H9 (cell line): ENCODE results near the gene FCHSD2. TPM values are rescaled to one million over a fixed set of nuclear protein-coding genes. Genes with fewer than 3 reads are reported as not detected.

Experiments
- DNase-seq: peaks from one replicate; pipeline ENCODE4 v3.0.0-alpha.2; 2017
- H2AFZ ChIP-seq: one replicate; pipeline ENCODE4 v1.6.1; 2013; ENCODE audit warnings: mild to moderate bottlenecking, low read length, control low read depth, moderate library complexity
- H2AK5ac ChIP-seq: 2 replicates; pipeline ENCODE4 v1.6.1; 2013; ENCODE audit warnings: low read length, control low read depth, mixed read lengths; ENCODE audit not compliant: insufficient read length
- H2BK120ac ChIP-seq: one replicate; pipeline ENCODE4 v1.6.1; 2013; ENCODE audit warnings: low read depth, mild to moderate bottlenecking, low read length, control low read depth, inconsistent platforms; ENCODE audit not compliant: poor library complexity, severe bottlenecking
- H2BK12ac ChIP-seq: 2 replicates; pipeline ENCODE4 v1.6.1; 2013; ENCODE audit warnings: low read length, control low read depth, mixed read lengths, low read depth; ENCODE audit not compliant: insufficient read length
- H2BK15ac ChIP-seq: 2 replicates; pipeline ENCODE4 v1.6.1; 2013; ENCODE audit warnings: low read depth, low read length, control low read depth
- H2BK20ac ChIP-seq: one replicate; pipeline ENCODE4 v1.6.1; 2013; ENCODE audit warnings: low read depth, mild to moderate bottlenecking, low read length, control low read depth, inconsistent platforms; ENCODE audit not compliant: poor library complexity, severe bottlenecking
- H2BK5ac ChIP-seq: 2 replicates; pipeline ENCODE4 v1.6.1; 2013; ENCODE audit warnings: low read length, control low read depth, mixed read lengths; ENCODE audit not compliant: insufficient read length
- H3K14ac ChIP-seq: 2 replicates; pipeline ENCODE4 v1.6.1; 2013; ENCODE audit warnings: low read length, control low read depth; ENCODE audit not compliant: insufficient read depth
- H3K18ac ChIP-seq: 2 replicates; pipeline ENCODE4 v1.6.1; 2013; ENCODE audit warnings: low read depth, mild to moderate bottlenecking, mixed read lengths, low read length, control low read depth; ENCODE audit not compliant: insufficient read length
- H3K23ac ChIP-seq: 2 replicates; pipeline ENCODE4 v1.6.1; 2013; ENCODE audit warnings: low read length, control low read depth, mixed read lengths, low read depth; ENCODE audit not compliant: insufficient read length
- H3K23me2 ChIP-seq: 2 replicates; pipeline ENCODE4 v1.6.1; 2013; ENCODE audit warnings: low read depth, mild to moderate bottlenecking, mixed read lengths, low read length, control low read depth; ENCODE audit not compliant: insufficient read length, poor library complexity, severe bottlenecking
- H3K27ac ChIP-seq: 2 replicates; pipeline ENCODE4 v1.5.1; 2013; ENCODE audit warnings: low read length, control low read depth, mixed read lengths, low read depth; ENCODE audit not compliant: insufficient read length
- H3K27me3 ChIP-seq: 2 replicates; pipeline ENCODE4 v1.6.1; 2013; ENCODE audit warnings: low read length, control low read depth, inconsistent platforms; ENCODE audit not compliant: insufficient read depth
- H3K4ac ChIP-seq: 2 replicates; pipeline ENCODE4 v1.6.1; 2013; ENCODE audit warnings: low read depth, mild to moderate bottlenecking, control low read depth, inconsistent platforms, low read length, moderate library complexity
- H3K4me1 ChIP-seq: 2 replicates; pipeline ENCODE4 v1.6.1; 2013; ENCODE audit warnings: low read length, control low read depth, inconsistent platforms; ENCODE audit not compliant: insufficient read depth
- H3K4me2 ChIP-seq: 2 replicates; pipeline ENCODE4 v1.6.1; 2013; ENCODE audit warnings: low read length, control low read depth, mixed read lengths; ENCODE audit not compliant: insufficient read length, insufficient read depth
- H3K56ac ChIP-seq: 2 replicates; pipeline ENCODE4 v1.6.1; 2013; ENCODE audit warnings: low read depth, mild to moderate bottlenecking, mixed read lengths, low read length, control low read depth; ENCODE audit not compliant: insufficient read length
- H3K79me1 ChIP-seq: 2 replicates; pipeline ENCODE4 v1.6.1; 2013; ENCODE audit warnings: low read depth, mild to moderate bottlenecking, moderate library complexity, low read length, control low read depth, inconsistent platforms; ENCODE audit not compliant: insufficient read depth, poor library complexity, severe bottlenecking
- H3K79me2 ChIP-seq: 2 replicates; pipeline ENCODE4 v1.6.1; 2013; ENCODE audit warnings: low read length, control low read depth, inconsistent platforms; ENCODE audit not compliant: insufficient read depth
- H3K9ac ChIP-seq: 2 replicates; pipeline ENCODE4 v1.6.1; 2013; ENCODE audit warnings: low read length, control low read depth, mixed read lengths; ENCODE audit not compliant: insufficient read length; ENCODE audit errors: extremely low read depth
- H3K9me3 ChIP-seq: one replicate; pipeline ENCODE4 v1.6.1; 2013; ENCODE audit warnings: low read depth, low read length, inconsistent platforms; ENCODE audit not compliant: control insufficient read depth
- H3T11ph ChIP-seq: one replicate; pipeline ENCODE4 v1.6.1; 2013; ENCODE audit warnings: mild to moderate bottlenecking, low read length, control low read depth, inconsistent platforms
- H4K20me1 ChIP-seq: one replicate; pipeline ENCODE4 v1.6.1; 2013; ENCODE audit not compliant: control insufficient read depth, insufficient read length, insufficient read depth
- H4K5ac ChIP-seq: 2 replicates; pipeline ENCODE4 v1.6.1; 2013; ENCODE audit warnings: low read depth, mild to moderate bottlenecking, mixed read lengths, low read length, control low read depth; ENCODE audit not compliant: insufficient read length
- H4K8ac ChIP-seq: replicated peaks from 2 replicates; pipeline ENCODE4 v1.6.1; 2013; ENCODE audit warnings: low read length, control low read depth, mixed read lengths, low read depth; ENCODE audit not compliant: insufficient read length
- H4K91ac ChIP-seq: 2 replicates; pipeline ENCODE4 v1.6.1; 2013; ENCODE audit warnings: low read depth, mild to moderate bottlenecking, moderate library complexity, mixed read lengths, low read length, control low read depth; ENCODE audit not compliant: insufficient read length
- H3K27ac Mint-ChIP-seq, 3 experiments: 2 replicates in 2 of 3; 3 replicates in 1 of 3; pipeline ENCODE4 v1.8.0; 2020 to 2021; ENCODE audit warnings: mixed read lengths in 3 of 3, mild to moderate bottlenecking in 1 of 3, moderate library complexity in 1 of 3
- H3K27me3 Mint-ChIP-seq: 2 replicates; pipeline ENCODE4 v1.8.0; 2021; ENCODE audit warnings: low read depth, mild to moderate bottlenecking, moderate library complexity, mixed read lengths
- H3K36me3 Mint-ChIP-seq, 3 experiments: 2 replicates in 2 of 3; 3 replicates in 1 of 3; pipeline ENCODE4 v1.8.0; 2020 to 2021; ENCODE audit warnings: low read depth in 3 of 3, mixed read lengths in 3 of 3; ENCODE audit not compliant: insufficient read depth in 1 of 3
- H3K4me1 Mint-ChIP-seq, 2 experiments: 2 replicates each; pipeline ENCODE4 v1.8.0; 2020; ENCODE audit warnings: mixed read lengths in 2 of 2
- H3K4me3 Mint-ChIP-seq, 2 experiments: 2 replicates in 1 of 2; 3 replicates in 1 of 2; pipeline ENCODE4 v1.8.0; 2020 to 2021; ENCODE audit warnings: mild to moderate bottlenecking in 2 of 2, mixed read lengths in 2 of 2, moderate library complexity in 1 of 2
- H3K9me3 Mint-ChIP-seq, 2 experiments: 2 replicates in 1 of 2; 3 replicates in 1 of 2; pipeline ENCODE4 v1.8.0; 2020; ENCODE audit warnings: mild to moderate bottlenecking in 2 of 2, mixed read lengths in 2 of 2, moderate library complexity in 1 of 2
- WGBS: extraction: QIAGEN DNeasy Blood & Tissue Kit; methylation state at CpG from one replicate; pipeline ENCODE4 v1.1.7; 2013; ENCODE audit warnings: missing lambda C conversion rate, low lambda C conversion rate, mixed read lengths; ENCODE audit not compliant: insufficient read length; ENCODE audit errors: extremely low coverage; 5-methylcytosine and 5-hydroxymethylcytosine counted together
- total RNA-seq: library from RNA; stranded (reverse); gene quantifications from 2 replicates; pipeline ENCODE4 v1.2.1, GENCODE V29; 2021
- TF ChIP-seq, protein P1 (sequence below): fragments of 200-600 bp; sonication (generic); conservative IDR thresholded peaks from 3 replicates; pipeline ENCODE4 v1.8.0; 2021; ENCODE audit warnings: antibody characterized with exemption, mild to moderate bottlenecking

The FCHSD2 gene
- total RNA-seq, 1 experiment from 2014 or later: 17.8 TPM

DNA sequence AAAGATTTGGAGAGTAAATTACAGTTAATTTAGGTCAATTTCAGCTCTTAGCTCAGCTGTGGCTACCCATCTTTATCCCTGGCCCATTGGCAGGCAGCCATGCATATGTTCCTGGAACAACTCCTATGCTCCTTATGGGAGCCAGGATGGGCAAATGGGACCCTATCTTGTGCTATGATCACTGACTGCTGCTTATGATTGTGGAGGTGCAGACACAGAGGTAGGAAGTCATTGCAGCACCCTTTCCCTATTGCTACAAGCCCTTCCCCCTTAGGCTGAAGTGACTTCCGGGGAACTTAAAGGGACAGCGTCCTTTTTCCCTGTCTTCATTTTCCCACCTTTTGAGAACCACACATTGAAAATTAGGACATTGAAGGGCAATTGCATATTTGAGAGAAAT, 112.7 kb downstream of the FCHSD2 start:
- Histone ChIP-seq H3K4ac (no peak overlapping the region), H3K27ac (no peak overlapping the region), H2BK20ac (no peak overlapping the region), H3K79me2 (no peaks in the 10 kb centered on the region), H3K23ac (no peak overlapping the region), H4K8ac (no peak overlapping the region), H2BK15ac (no peak overlapping the region), H4K5ac (no peak overlapping the region), H4K20me1 (no peaks in the 10 kb centered on the region), H3K9ac (no peak overlapping the region), H3K23me2 (no peaks in the 10 kb centered on the region), H3K18ac (no peak overlapping the region), H3K4me2 (no peak overlapping the region), H3K56ac (no peak overlapping the region), H2BK120ac (no peak overlapping the region), H4K91ac (no peak overlapping the region), H3K4me1 (peaks cover 4% of the 10 kb centered on the region; the same call in 1 of the 2 replicates), H3K9me3 (peaks cover 13% of the 10 kb centered on the region), H3K79me1 (no peaks in the 10 kb centered on the region), H3K14ac (no peak overlapping the region), H2BK12ac (no peak overlapping the region), H2AK5ac (no peak overlapping the region), H2BK5ac (no peak overlapping the region), H3K27me3 (no peaks in the 10 kb centered on the region), H2AFZ (no peak overlapping the region), H3T11ph (no peak overlapping the region)
- no CpG with 5 or more reads among the region's 2 CpGs for WGBS
- Mint-ChIP-seq H3K36me3 (peaks cover 27 to 46% (median 34%) of the 10 kb centered on the region in 3 experiments), H3K4me1 (peaks cover 13% of the 10 kb centered on the region in 2 experiments), H3K27me3 (no peaks in the 10 kb centered on the region; the same call in 1 of the 2 replicates), H3K4me3 (no peak overlapping the region; a peak in 1 of 5 replicates), H3K9me3 (peaks cover 36 to 41% of the 10 kb centered on the region in 2 experiments), H3K27ac (peak overlapping the region in 2 of 3 experiments; percentile 1 to 38; a peak in 2 of 7 replicates)
- TF ChIP-seq, protein P1, sequence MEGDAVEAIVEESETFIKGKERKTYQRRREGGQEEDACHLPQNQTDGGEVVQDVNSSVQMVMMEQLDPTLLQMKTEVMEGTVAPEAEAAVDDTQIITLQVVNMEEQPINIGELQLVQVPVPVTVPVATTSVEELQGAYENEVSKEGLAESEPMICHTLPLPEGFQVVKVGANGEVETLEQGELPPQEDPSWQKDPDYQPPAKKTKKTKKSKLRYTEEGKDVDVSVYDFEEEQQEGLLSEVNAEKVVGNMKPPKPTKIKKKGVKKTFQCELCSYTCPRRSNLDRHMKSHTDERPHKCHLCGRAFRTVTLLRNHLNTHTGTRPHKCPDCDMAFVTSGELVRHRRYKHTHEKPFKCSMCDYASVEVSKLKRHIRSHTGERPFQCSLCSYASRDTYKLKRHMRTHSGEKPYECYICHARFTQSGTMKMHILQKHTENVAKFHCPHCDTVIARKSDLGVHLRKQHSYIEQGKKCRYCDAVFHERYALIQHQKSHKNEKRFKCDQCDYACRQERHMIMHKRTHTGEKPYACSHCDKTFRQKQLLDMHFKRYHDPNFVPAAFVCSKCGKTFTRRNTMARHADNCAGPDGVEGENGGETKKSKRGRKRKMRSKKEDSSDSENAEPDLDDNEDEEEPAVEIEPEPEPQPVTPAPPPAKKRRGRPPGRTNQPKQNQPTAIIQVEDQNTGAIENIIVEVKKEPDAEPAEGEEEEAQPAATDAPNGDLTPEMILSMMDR: no peak
- DNase-seq: no peak
